Endodermal cell (in vitro differentiated cells): ENCODE data around the gene NCBP3. TPM values are rescaled to one million over a fixed set of nuclear protein-coding genes. Genes with fewer than 3 reads are reported as not detected.

Experiments
- DNase-seq: peaks from one replicate; pipeline ENCODE4 v3.0.0-alpha.2; 2017
- H3K27ac ChIP-seq: 2 replicates; pipeline ENCODE4 v1.5.1; 2013; ENCODE audit warnings: mild to moderate bottlenecking, low read depth, low read length, moderate library complexity
- H3K27me3 ChIP-seq: 2 replicates; pipeline ENCODE4 v1.6.1; 2013; ENCODE audit warnings: mild to moderate bottlenecking, low read length, moderate library complexity; ENCODE audit not compliant: insufficient read depth, control insufficient read depth, poor library complexity, severe bottlenecking
- H3K36me3 ChIP-seq: 2 replicates; pipeline ENCODE4 v1.7.0; 2013; ENCODE audit warnings: mild to moderate bottlenecking, low read length, moderate library complexity; ENCODE audit not compliant: control insufficient read depth, insufficient read depth
- H3K4me1 ChIP-seq: one replicate; pipeline ENCODE4 v1.7.0; 2013; ENCODE audit warnings: low read length; ENCODE audit not compliant: control insufficient read depth, insufficient read depth
- H3K4me3 ChIP-seq: 2 replicates; pipeline ENCODE4 v1.5.1; 2013; ENCODE audit warnings: mild to moderate bottlenecking, low read length, moderate library complexity
- H3K9ac ChIP-seq: 2 replicates; pipeline ENCODE4 v1.6.1; 2013; ENCODE audit warnings: mild to moderate bottlenecking, low read length, moderate library complexity; ENCODE audit not compliant: poor library complexity, severe bottlenecking; ENCODE audit errors: extremely low read depth
- H3K9me3 ChIP-seq: 2 replicates; pipeline ENCODE4 v1.6.1; 2013; ENCODE audit warnings: mild to moderate bottlenecking, low read length, moderate library complexity; ENCODE audit not compliant: control insufficient read depth
- H3K27ac Mint-ChIP-seq: 2 replicates; pipeline ENCODE4 v1.8.0; 2020; ENCODE audit warnings: mixed read lengths
- H3K27me3 Mint-ChIP-seq: 2 replicates; pipeline ENCODE4 v1.8.0; 2021; ENCODE audit warnings: mild to moderate bottlenecking, mixed read lengths; ENCODE audit not compliant: insufficient read depth
- H3K36me3 Mint-ChIP-seq: 2 replicates; pipeline ENCODE4 v1.8.0; 2020; ENCODE audit warnings: low read depth, mixed read lengths
- H3K4me1 Mint-ChIP-seq: 2 replicates; pipeline ENCODE4 v1.8.0; 2020; ENCODE audit warnings: mixed read lengths
- H3K4me3 Mint-ChIP-seq: 2 replicates; pipeline ENCODE4 v1.8.0; 2020; ENCODE audit warnings: mild to moderate bottlenecking, moderate library complexity, mixed read lengths
- H3K9me3 Mint-ChIP-seq: 2 replicates; pipeline ENCODE4 v1.8.0; 2020; ENCODE audit warnings: mild to moderate bottlenecking, mixed read lengths
- CTCF ChIP-seq: fragments of 200-600 bp; sonication (generic); conservative IDR thresholded peaks from 2 replicates; pipeline ENCODE4 v1.5.0; 2021; ENCODE audit warnings: antibody characterized with exemption, mild to moderate bottlenecking
- WGBS, 2 experiments: methylation state at CpG; one replicate each; pipeline versions ENCODE4 v1.1.5 to v1.1.7; 2013; ENCODE audit warnings: missing lambda C conversion rate in 2 of 2, mixed read lengths in 1 of 2; ENCODE audit not compliant: insufficient coverage in 1 of 2, insufficient read length in 1 of 2; 5-methylcytosine and 5-hydroxymethylcytosine counted together
- total RNA-seq, 2 donors: library from RNA; stranded (reverse); fragmentation: NEBNext Ultra II Directional in 1 of 2; extraction: Animal tissue kit (Norgen Biotek cat#: 25700) in 1 of 2; gene quantifications; 2 replicates in 1 of 2; 3 replicates in 1 of 2; pipeline ENCODE4 v1.2.1, GENCODE V29; 2021

Gene NCBP3
- total RNA-seq, 2 donors from 2014 or later: 74.5 to 75.9 TPM

GRCh38 chr17:3802461-3803307 lies 43.4 kb downstream of the NCBP3 start:
- 90 to 91% methylated on average over 11 to 19 of the region's 19 CpGs for WGBS, 2 experiments
- no peak overlapping the region for H3K9ac ChIP-seq

GRCh38 chr17:3801792-3802191 lies 44.3 kb downstream of the NCBP3 start:
- Histone ChIP-seq H3K4me1 (no peaks in the 10 kb centered on the region), H3K27ac (no peak overlapping the region), H3K36me3 (peaks cover 1% of the 10 kb centered on the region), H3K9ac (no peak overlapping the region), H3K9me3 (no peaks in the 10 kb centered on the region), H3K4me3 (no peak overlapping the region), H3K27me3 (no peaks in the 10 kb centered on the region)
- Mint-ChIP-seq H3K9me3 (no peaks in the 10 kb centered on the region), H3K4me1 (no peaks in the 10 kb centered on the region), H3K36me3 (peaks cover 28% of the 10 kb centered on the region), H3K27ac (no peak overlapping the region), H3K27me3 (no peaks in the 10 kb centered on the region), H3K4me3 (no peak overlapping the region)
- no peak for DNase-seq
- 86 to 96% methylated on average over 4 to 10 of the region's 10 CpGs for WGBS, 2 experiments
- TF ChIP-seq CTCF: no peak

More at GRCh38 chr17:3802461-3803307, 43.4 kb downstream of the NCBP3 start:
- Histone ChIP-seq H3K27me3 (no peaks in the 10 kb centered on the region), H3K4me3 (no peak overlapping the region), H3K36me3 (peaks cover 10% of the 10 kb centered on the region), H3K9me3 (no peaks in the 10 kb centered on the region), H3K4me1 (no peaks in the 10 kb centered on the region), H3K27ac (no peak overlapping the region)
- Mint-ChIP-seq H3K4me3 (no peak overlapping the region), H3K27ac (peak overlapping the region; percentile 59), H3K36me3 (peaks cover 36% of the 10 kb centered on the region), H3K4me1 (no peaks in the 10 kb centered on the region), H3K27me3 (no peaks in the 10 kb centered on the region), H3K9me3 (no peaks in the 10 kb centered on the region)
- TF ChIP-seq CTCF: no peak
- no peak for DNase-seq

GRCh38 chr17:3801347-3801746 lies 44.7 kb downstream of the NCBP3 start:
- 87 to 95% methylated on average over 2 to 7 of the region's 7 CpGs for WGBS, 2 experiments
- no peaks in the 10 kb centered on the region for H3K27me3 ChIP-seq

More at GRCh38 chr17:3801347-3801746, 44.7 kb downstream of the NCBP3 start:
- no peak for DNase-seq
- H3K27ac Mint-ChIP-seq: no peak overlapping the region
- Histone ChIP-seq H3K4me3 (no peak overlapping the region), H3K9ac (no peak overlapping the region), H3K9me3 (no peaks in the 10 kb centered on the region), H3K36me3 (no peaks in the 10 kb centered on the region), H3K27ac (no peak overlapping the region), H3K4me1 (no peaks in the 10 kb centered on the region)
- no peak for TF ChIP-seq CTCF
- H3K4me3 Mint-ChIP-seq: no peak overlapping the region
- no peaks in the 10 kb centered on the region for H3K4me1 Mint-ChIP-seq
- H3K9me3 Mint-ChIP-seq: no peaks in the 10 kb centered on the region
- peaks cover 26% of the 10 kb centered on the region for H3K36me3 Mint-ChIP-seq
- no peaks in the 10 kb centered on the region for H3K27me3 Mint-ChIP-seq
